ENCODE data around the gene UBE2K. TPM values are rescaled to one million over a fixed set of nuclear protein-coding genes. Genes with fewer than 3 reads are reported as not detected.

Gene UBE2K
- total RNA-seq, 2 experiments from 2014 or later = 35.9 to 41.3 TPM

DNA sequence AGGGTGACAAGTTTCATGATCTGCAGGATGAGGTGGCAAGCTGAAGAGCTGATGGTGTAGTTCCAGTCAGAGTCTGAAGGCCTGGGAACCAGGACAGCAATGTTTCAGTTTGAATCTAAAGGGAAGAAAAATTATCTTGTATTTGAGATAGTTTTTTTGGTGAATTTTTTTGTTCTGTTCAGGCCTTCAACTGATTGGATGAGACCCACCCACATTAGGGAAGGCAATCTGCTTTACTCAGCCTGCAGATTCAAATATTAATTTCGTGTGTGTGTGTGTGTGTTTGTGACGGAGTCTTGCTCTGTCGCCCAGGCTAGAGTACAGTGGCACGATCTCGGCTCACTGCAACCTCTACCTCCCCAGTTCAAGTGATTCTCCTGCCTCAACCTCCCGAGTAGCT, 37.2 kb upstream of the UBE2K start:
- no peaks in the 10 kb centered on the region for H3K9me3 ChIP-seq (ENCODE audit: control insufficient read depth in 1 of 2, insufficient read depth in 1 of 2, low read length in 2 of 2)
- Mint-ChIP-seq H3K9me3 (no peaks in the 10 kb centered on the region), H3K27ac (no peak overlapping the region), H3K4me3 (no peak overlapping the region), H3K36me3 (ENCODE audit: low read depth) (no peaks in the 10 kb centered on the region), H3K27me3 (no peaks in the 10 kb centered on the region), H3K4me1 (ENCODE audit: low read depth) (no peaks in the 10 kb centered on the region)
- no peak overlapping the region for H3K27ac ChIP-seq (ENCODE audit: low read depth in 1 of 2, low read length in 2 of 2)
- CTCF ChIA-PET = no interaction called here
- intact Hi-C loops (cut with DNase I, micrococcal nuclease) = no loop called here
- no peak overlapping the region for H3K4me3 ChIP-seq (ENCODE audit: low read length)
- no peak for DNase-seq
- TF ChIP-seq, protein P1, sequence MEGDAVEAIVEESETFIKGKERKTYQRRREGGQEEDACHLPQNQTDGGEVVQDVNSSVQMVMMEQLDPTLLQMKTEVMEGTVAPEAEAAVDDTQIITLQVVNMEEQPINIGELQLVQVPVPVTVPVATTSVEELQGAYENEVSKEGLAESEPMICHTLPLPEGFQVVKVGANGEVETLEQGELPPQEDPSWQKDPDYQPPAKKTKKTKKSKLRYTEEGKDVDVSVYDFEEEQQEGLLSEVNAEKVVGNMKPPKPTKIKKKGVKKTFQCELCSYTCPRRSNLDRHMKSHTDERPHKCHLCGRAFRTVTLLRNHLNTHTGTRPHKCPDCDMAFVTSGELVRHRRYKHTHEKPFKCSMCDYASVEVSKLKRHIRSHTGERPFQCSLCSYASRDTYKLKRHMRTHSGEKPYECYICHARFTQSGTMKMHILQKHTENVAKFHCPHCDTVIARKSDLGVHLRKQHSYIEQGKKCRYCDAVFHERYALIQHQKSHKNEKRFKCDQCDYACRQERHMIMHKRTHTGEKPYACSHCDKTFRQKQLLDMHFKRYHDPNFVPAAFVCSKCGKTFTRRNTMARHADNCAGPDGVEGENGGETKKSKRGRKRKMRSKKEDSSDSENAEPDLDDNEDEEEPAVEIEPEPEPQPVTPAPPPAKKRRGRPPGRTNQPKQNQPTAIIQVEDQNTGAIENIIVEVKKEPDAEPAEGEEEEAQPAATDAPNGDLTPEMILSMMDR (IDR thresholded peaks at IDR 0.05) = no peak
- no peaks in the 10 kb centered on the region for H3K4me1 ChIP-seq (ENCODE audit: insufficient read depth, low read length)
- no peak for ATAC-seq (ENCODE audit: poor library complexity)
- H3K27me3 ChIP-seq (ENCODE audit: control insufficient read depth in 1 of 2, insufficient read depth in 2 of 2, low read length in 2 of 2) = no peaks in the 10 kb centered on the region
- POLR2A ChIA-PET = no interaction called here
- H3K36me3 ChIP-seq (ENCODE audit: insufficient read depth, low read length) = no peaks in the 10 kb centered on the region

DNA sequence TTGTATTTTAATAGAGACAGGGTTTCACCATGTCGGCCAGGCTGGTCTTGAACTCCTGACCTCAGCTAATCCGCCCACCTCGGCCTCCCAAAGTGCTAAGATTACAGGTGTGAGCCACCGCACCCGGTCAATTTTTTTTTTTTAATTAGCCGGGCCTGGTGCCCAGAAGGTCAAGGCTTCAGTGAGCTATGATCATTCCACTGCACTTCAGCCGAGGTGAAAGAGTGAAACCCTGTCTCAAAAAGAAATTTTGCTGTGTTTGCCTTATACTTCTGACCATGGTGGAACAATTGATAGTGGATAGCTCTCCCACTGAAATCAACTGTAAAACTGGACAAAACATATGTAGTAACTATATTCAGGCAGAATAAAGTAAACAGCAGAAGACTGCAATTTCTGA, 35.3 kb upstream of the UBE2K start:
- Mint-ChIP-seq H3K27me3 (no peaks in the 10 kb centered on the region), H3K4me1 (ENCODE audit: low read depth) (no peaks in the 10 kb centered on the region), H3K4me3 (no peak overlapping the region), H3K9me3 (no peaks in the 10 kb centered on the region), H3K36me3 (ENCODE audit: low read depth) (no peaks in the 10 kb centered on the region), H3K27ac (no peak overlapping the region)
- intact Hi-C loops (cut with DNase I, micrococcal nuclease) = no loop called here
- Histone ChIP-seq H3K36me3 (ENCODE audit: insufficient read depth, low read length) (no peaks in the 10 kb centered on the region), H3K27me3 (ENCODE audit: control insufficient read depth in 1 of 2, insufficient read depth in 2 of 2, low read length in 2 of 2) (no peaks in the 10 kb centered on the region), H3K4me1 (ENCODE audit: insufficient read depth, low read length) (no peaks in the 10 kb centered on the region), H3K9me3 (ENCODE audit: control insufficient read depth in 1 of 2, insufficient read depth in 1 of 2, low read length in 2 of 2) (no peaks in the 10 kb centered on the region), H3K27ac (ENCODE audit: low read depth in 1 of 2, low read length in 2 of 2) (no peak overlapping the region), H3K4me3 (ENCODE audit: low read length) (no peak overlapping the region)
- no peak for DNase-seq
- POLR2A ChIA-PET = no interaction called here
- TF ChIP-seq, protein P1 (IDR thresholded peaks at IDR 0.05) = no peak
- ATAC-seq (ENCODE audit: poor library complexity) = no peak
- CTCF ChIA-PET = no interaction called here

DNA sequence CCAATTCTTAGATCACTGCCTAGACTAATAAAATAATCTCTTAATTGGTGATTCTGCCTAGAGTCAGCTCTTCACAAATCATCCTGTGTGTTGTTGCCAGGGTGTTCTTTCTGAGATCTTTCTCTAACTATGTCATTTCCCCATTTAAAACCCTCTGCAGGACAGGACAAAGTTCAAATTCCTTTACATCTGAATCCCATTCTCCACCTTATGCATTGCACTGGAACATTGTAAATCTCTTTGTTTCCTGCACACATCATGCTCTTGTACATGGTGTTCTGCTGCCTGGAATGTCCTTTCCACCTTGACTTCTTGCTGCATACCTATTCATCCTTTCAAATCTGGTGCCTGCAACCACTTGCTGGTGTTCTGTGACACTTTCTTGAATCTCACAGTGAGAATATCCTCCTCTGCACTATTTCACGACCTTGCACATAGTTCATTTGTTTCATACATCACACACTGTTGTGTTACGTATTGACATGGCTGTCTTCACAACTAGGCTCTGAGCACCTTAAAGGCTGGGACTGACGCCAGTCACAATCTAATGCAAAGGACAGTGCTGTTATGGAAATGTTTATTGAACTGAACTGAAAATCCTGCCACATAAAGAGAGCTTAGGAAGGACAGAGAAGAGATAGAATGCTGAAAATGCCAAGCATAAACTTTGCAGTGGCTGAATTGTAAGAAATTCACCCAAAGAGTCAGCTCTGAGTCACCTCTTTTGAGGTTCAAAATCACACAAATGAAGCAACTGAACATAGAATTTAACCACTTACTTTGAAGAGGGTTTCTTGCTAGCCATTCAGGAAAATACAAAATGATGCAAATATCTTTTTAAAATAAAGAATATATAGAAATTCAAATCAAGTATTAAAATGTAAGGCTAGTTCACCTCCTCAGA, 32.9 kb upstream of the UBE2K start:
- H3K27me3 Mint-ChIP-seq = no peaks in the 10 kb centered on the region

More for the DNA sequence above, 32.9 kb upstream of the UBE2K start:
- Mint-ChIP-seq H3K27ac (no peak overlapping the region), H3K36me3 (ENCODE audit: low read depth) (no peaks in the 10 kb centered on the region), H3K4me3 (no peak overlapping the region), H3K9me3 (no peaks in the 10 kb centered on the region), H3K4me1 (ENCODE audit: low read depth) (no peaks in the 10 kb centered on the region)
- POLR2A ChIA-PET = interaction anchor here (0.6 kb wide), 1 partner anchor 150 kb away, joined by 3 read pairs; no protein-coding TSS in a partner anchor
- TF ChIP-seq, protein P1 (IDR thresholded peaks at IDR 0.05) = no peak
- Histone ChIP-seq H3K27me3 (ENCODE audit: control insufficient read depth in 1 of 2, insufficient read depth in 2 of 2, low read length in 2 of 2) (no peaks in the 10 kb centered on the region), H3K36me3 (ENCODE audit: insufficient read depth, low read length) (no peaks in the 10 kb centered on the region), H3K4me1 (ENCODE audit: insufficient read depth, low read length) (no peaks in the 10 kb centered on the region), H3K4me3 (ENCODE audit: low read length) (no peak overlapping the region), H3K9me3 (ENCODE audit: control insufficient read depth in 1 of 2, insufficient read depth in 1 of 2, low read length in 2 of 2) (no peaks in the 10 kb centered on the region), H3K27ac (ENCODE audit: low read depth in 1 of 2, low read length in 2 of 2) (no peak overlapping the region)
- CTCF ChIA-PET = no interaction called here
- no peak for ATAC-seq (ENCODE audit: poor library complexity)
- DNase-seq = no peak
- intact Hi-C loops (cut with DNase I, micrococcal nuclease) = no loop called here

Data from CD4-positive, alpha-beta T cell (primary cell).